Measurements from ENCODE around the gene DDX27. TPM values are rescaled to one million over a fixed set of nuclear protein-coding genes. Genes with fewer than 3 reads are reported as not detected.

Gene DDX27
- total and polyA plus RNA-seq, 2 of the 13 experiments (the other 11 are each of a cell fraction or from before 2014, with no cell fraction given), result 42.6 to 72.8 TPM

GRCh38 chr20:49219091-49219923 lies at the start of gene DDX27 (continued):
- TF ChIP-seq TFE3 (CRISPR knock-in tag; IDR thresholded peaks at IDR 0.05) (peak; percentile 79), SIX1 (CRISPR knock-in tag; IDR thresholded peaks at IDR 0.05; ENCODE audit: borderline replicate concordance) (no peak), ELF1 (CRISPR knock-in tag; IDR thresholded peaks at IDR 0.05) (peak; percentile 98), ZNF772 (CRISPR knock-in tag; IDR thresholded peaks at IDR 0.05) (peak; percentile 97), CBX1 (IDR thresholded peaks at IDR 0.05; ENCODE audit: low read depth) (peak; percentile 83), ZNF264 (CRISPR knock-in tag; IDR thresholded peaks at IDR 0.05) (no peak; the same call in 1 of the 2 replicates), GTF2F1 (IDR thresholded peaks at IDR 0.05; ENCODE audit: low read length) (no peak), HIC2 (CRISPR knock-in tag; IDR thresholded peaks at IDR 0.05; ENCODE audit: low read depth) (no peak), CBX5 (CRISPR knock-in tag; IDR thresholded peaks at IDR 0.05; ENCODE audit: borderline replicate concordance) (peak; percentile 82), ZNF552 (CRISPR knock-in tag; IDR thresholded peaks at IDR 0.05; ENCODE audit: borderline replicate concordance) (0 out of 2 replicates have a peak, but pooled peaks have one; percentile 44), ZNF569 (CRISPR knock-in tag; IDR thresholded peaks at IDR 0.05; ENCODE audit: borderline replicate concordance) (no peak; the same call in 1 of the 2 replicates), ZSCAN20 (CRISPR knock-in tag; IDR thresholded peaks at IDR 0.05; ENCODE audit: borderline replicate concordance) (0 out of 2 replicates have a peak, but pooled peaks have one; percentile 7), ZNF879 (CRISPR knock-in tag; IDR thresholded peaks at IDR 0.05) (no peak; the same call in 1 of the 2 replicates), ZNF713 (CRISPR knock-in tag; IDR thresholded peaks at IDR 0.05) (peak; percentile 93), HMG20B (CRISPR knock-in tag; conservative IDR thresholded peaks at IDR 0.05) (no peak), ZNF317 (CRISPR knock-in tag; IDR thresholded peaks at IDR 0.05) (peak; percentile 64), TSC22D2 (CRISPR knock-in tag; IDR thresholded peaks at IDR 0.05; ENCODE audit: borderline replicate concordance) (no peak; the same call in 1 of the 2 replicates)
- TF ChIP-seq, protein P1, sequence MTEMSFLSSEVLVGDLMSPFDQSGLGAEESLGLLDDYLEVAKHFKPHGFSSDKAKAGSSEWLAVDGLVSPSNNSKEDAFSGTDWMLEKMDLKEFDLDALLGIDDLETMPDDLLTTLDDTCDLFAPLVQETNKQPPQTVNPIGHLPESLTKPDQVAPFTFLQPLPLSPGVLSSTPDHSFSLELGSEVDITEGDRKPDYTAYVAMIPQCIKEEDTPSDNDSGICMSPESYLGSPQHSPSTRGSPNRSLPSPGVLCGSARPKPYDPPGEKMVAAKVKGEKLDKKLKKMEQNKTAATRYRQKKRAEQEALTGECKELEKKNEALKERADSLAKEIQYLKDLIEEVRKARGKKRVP (CRISPR knock-in tag; IDR thresholded peaks at IDR 0.05), result peak in 1 of 2 experiments; percentile 35; a peak in 2 of 4 replicates
- TF ChIP-seq, protein P2, sequence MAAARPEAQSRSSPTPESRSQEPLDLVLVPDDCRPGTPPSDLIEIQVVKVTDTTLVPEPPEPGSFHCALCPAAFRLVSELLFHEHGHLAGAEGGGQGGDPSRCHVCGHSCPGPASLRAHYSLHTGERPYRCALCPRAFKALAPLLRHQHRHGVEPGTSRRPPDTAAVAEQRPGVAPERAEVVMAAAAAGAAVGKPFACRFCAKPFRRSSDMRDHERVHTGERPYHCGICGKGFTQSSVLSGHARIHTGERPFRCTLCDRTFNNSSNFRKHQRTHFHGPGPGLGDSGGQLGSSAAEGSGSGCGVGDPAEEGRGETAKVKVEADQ (CRISPR knock-in tag; IDR thresholded peaks at IDR 0.05; ENCODE audit: borderline replicate concordance), result peak; percentile 60
- TF ChIP-seq, protein P3, sequence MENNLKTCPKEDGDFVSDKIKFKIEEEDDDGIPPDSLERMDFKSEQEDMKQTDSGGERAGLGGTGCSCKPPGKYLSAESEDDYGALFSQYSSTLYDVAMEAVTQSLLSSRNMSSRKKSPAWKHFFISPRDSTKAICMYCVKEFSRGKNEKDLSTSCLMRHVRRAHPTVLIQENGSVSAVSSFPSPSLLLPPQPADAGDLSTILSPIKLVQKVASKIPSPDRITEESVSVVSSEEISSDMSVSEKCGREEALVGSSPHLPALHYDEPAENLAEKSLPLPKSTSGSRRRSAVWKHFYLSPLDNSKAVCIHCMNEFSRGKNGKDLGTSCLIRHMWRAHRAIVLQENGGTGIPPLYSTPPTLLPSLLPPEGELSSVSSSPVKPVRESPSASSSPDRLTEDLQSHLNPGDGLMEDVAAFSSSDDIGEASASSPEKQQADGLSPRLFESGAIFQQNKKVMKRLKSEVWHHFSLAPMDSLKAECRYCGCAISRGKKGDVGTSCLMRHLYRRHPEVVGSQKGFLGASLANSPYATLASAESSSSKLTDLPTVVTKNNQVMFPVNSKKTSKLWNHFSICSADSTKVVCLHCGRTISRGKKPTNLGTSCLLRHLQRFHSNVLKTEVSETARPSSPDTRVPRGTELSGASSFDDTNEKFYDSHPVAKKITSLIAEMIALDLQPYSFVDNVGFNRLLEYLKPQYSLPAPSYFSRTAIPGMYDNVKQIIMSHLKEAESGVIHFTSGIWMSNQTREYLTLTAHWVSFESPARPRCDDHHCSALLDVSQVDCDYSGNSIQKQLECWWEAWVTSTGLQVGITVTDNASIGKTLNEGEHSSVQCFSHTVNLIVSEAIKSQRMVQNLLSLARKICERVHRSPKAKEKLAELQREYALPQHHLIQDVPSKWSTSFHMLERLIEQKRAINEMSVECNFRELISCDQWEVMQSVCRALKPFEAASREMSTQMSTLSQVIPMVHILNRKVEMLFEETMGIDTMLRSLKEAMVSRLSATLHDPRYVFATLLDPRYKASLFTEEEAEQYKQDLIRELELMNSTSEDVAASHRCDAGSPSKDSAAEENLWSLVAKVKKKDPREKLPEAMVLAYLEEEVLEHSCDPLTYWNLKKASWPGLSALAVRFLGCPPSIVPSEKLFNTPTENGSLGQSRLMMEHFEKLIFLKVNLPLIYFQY (CRISPR knock-in tag; IDR thresholded peaks at IDR 0.05; ENCODE audit: borderline replicate concordance), result peak; percentile 83
